CD4-positive, alpha-beta T cell treated with Interleukin-17A for 1 hour (primary cell): ENCODE measurements around the gene PNRC1.
A peak's percentile ranks its signal among the peaks of the same experiment; 100 is the strongest.
"Not testable (repeated sequence)": the region's sequence is repeated elsewhere in the genome, so short reads cannot be mapped to it uniquely, and the experiment has no call there.

Source experiments
- DNase-seq: peaks from one replicate; pipeline ENCODE4 v3.0.0-alpha.2; 2020

Gene PNRC1

GRCh38 chr6:89080281-89081128 lies at the start of gene PNRC1:
Gene PNRC1 (plus strand): TSS chr6:89080751. CDS start chr6:89080895, 144 bp downstream.
- DNase-seq = peak; percentile 100

- no peak for DNase-seq
These were observed 48.0 kb upstream of the PNRC1 start for GRCh38 chr6:89032599-89032998.

GRCh38 chr6:89033461-89033860 lies 47.1 kb upstream of the PNRC1 start:
- no peak for DNase-seq

- not testable (repeated sequence) for DNase-seq
These were observed 46.4 kb upstream of the PNRC1 start for GRCh38 chr6:89034116-89034515.

GRCh38 chr6:89034586-89035251 lies 45.8 kb upstream of the PNRC1 start:
- DNase-seq = peak; percentile 24

- DNase-seq = no peak
These were observed 45.1 kb upstream of the PNRC1 start for GRCh38 chr6:89035252-89036101.

- DNase-seq = no peak
These were observed 43.2 kb upstream of the PNRC1 start for GRCh38 chr6:89037141-89037900.

- DNase-seq = not testable (repeated sequence)
These were observed 42.7 kb upstream of the PNRC1 start for GRCh38 chr6:89037901-89038293.

- no peak for DNase-seq
These were observed 37.9 kb upstream of the PNRC1 start for GRCh38 chr6:89042664-89043063.

GRCh38 chr6:89044328-89045010 lies 36.1 kb upstream of the PNRC1 start:
- DNase-seq = no peak

GRCh38 chr6:89045011-89045387 lies 35.6 kb upstream of the PNRC1 start:
- DNase-seq = no peak

GRCh38 chr6:89045576-89045975 lies 35.0 kb upstream of the PNRC1 start:
- no peak for DNase-seq

GRCh38 chr6:89047473-89047872 lies 33.1 kb upstream of the PNRC1 start:
- no peak for DNase-seq

GRCh38 chr6:89048288-89048923 lies 32.1 kb upstream of the PNRC1 start:
- DNase-seq = no peak

GRCh38 chr6:89048985-89049384 lies 31.6 kb upstream of the PNRC1 start:
- DNase-seq = no peak

GRCh38 chr6:89050155-89050554 lies 30.4 kb upstream of the PNRC1 start:
- DNase-seq = no peak

- DNase-seq = no peak
These were observed 29.9 kb upstream of the PNRC1 start for GRCh38 chr6:89050697-89051096.

GRCh38 chr6:89051676-89052075 lies 28.9 kb upstream of the PNRC1 start:
- DNase-seq = no peak

GRCh38 chr6:89054208-89054607 lies 26.3 kb upstream of the PNRC1 start:
- no peak for DNase-seq

- no peak for DNase-seq
These were observed 22.8 kb upstream of the PNRC1 start for GRCh38 chr6:89057759-89058158.

- no peak for DNase-seq
These were observed 21.9 kb upstream of the PNRC1 start for GRCh38 chr6:89058627-89059026.

- no peak for DNase-seq
These were observed 21.3 kb upstream of the PNRC1 start for GRCh38 chr6:89059227-89059626.
